Endothelial cell of umbilical vein (primary cell): ENCODE data around the gene GRK5. TPM values are rescaled to one million over a fixed set of nuclear protein-coding genes. Genes with fewer than 3 reads are reported as not detected.

Experiments
- BruUV-seq: library from RNA; stranded (reverse); fragments of 400-500 nt; replicated peaks from 2 replicates; lab custom pipeline; 2021; lab: Mats Ljungman, UMichigan
- CTCF ChIA-PET: fragments of 300-600, 350-600 bp; sonication (Branson Sonifier 250); formaldehyde crosslinking; loops from one replicate; lab custom pipeline; 2021; ENCODE audit warnings: antibody characterized with exemption, inconsistent platforms; lab: Charles Lee
- POLR2A ChIA-PET: fragments of 300-600, 350-600 bp; sonication (Branson Sonifier 250); formaldehyde crosslinking; loops from one replicate; lab custom pipeline; 2021; ENCODE audit warnings: antibody characterized with exemption, inconsistent platforms; lab: Charles Lee
- DNase-seq: peaks from one replicate; pipeline ENCODE4 v3.0.0-alpha.2; 2011; ENCODE audit warnings: low read depth, low spot score
- FAIRE-seq: peaks from 2 replicates; lab custom pipeline; 2011; peaks lifted over from hg19 to GRCh38; lab: Jason Lieb, UNC
- H2AFZ ChIP-seq: 2 replicates; pipeline ENCODE4 v1.6.0; 2012; ENCODE audit warnings: low read depth, low read length, control low read depth, inconsistent platforms
- H3K27ac ChIP-seq: 2 replicates; pipeline ENCODE4 v1.5.1; 2011; ENCODE audit warnings: low read depth, mild to moderate bottlenecking, control low read depth, low read length, moderate library complexity; ENCODE audit not compliant: insufficient read depth
- H3K27me3 ChIP-seq, 2 experiments: 2 replicates each; pipeline versions ENCODE4 v1.6.0 to v1.6.1; 2011; ENCODE audit warnings: low read length in 2 of 2, mixed read lengths in 1 of 2; ENCODE audit not compliant: control insufficient read depth in 2 of 2, insufficient read depth in 2 of 2
- H3K36me3 ChIP-seq, 2 experiments: 2 replicates in 1 of 2; 3 replicates in 1 of 2; pipeline ENCODE4 v1.5.1; 2011; ENCODE audit warnings: low read length in 2 of 2, mild to moderate bottlenecking in 1 of 2, moderate library complexity in 1 of 2; ENCODE audit not compliant: control insufficient read depth in 2 of 2, insufficient read depth in 2 of 2; ENCODE audit errors: extremely low read depth in 1 of 2
- H3K4me1 ChIP-seq: 3 replicates; pipeline ENCODE4 v1.5.1; 2011; ENCODE audit warnings: mild to moderate bottlenecking, low read length; ENCODE audit not compliant: control insufficient read depth, insufficient read depth; ENCODE audit errors: extremely low read depth
- H3K4me2 ChIP-seq: 2 replicates; pipeline ENCODE4 v1.6.1; 2011; ENCODE audit warnings: low read length, control low read depth, mixed read lengths; ENCODE audit not compliant: insufficient read depth
- H3K4me3 ChIP-seq, 3 experiments: fragments of 200-600 bp in 1 of 3; sonication (generic), shearing (Covaris generic) in 1 of 3; replicated peaks in 1 of 3; 2 replicates each; pipeline ENCODE4 v1.5.1; 2011 to 2016; ENCODE audit warnings: control low read depth in 3 of 3, low read length in 3 of 3, mild to moderate bottlenecking in 2 of 3, inconsistent platforms in 1 of 3, low read depth in 1 of 3, moderate library complexity in 1 of 3; ENCODE audit not compliant: insufficient read depth in 1 of 3
- H3K79me2 ChIP-seq: 2 replicates; pipeline ENCODE4 v1.6.0; 2012; ENCODE audit warnings: low read length, inconsistent platforms; ENCODE audit not compliant: control insufficient read depth, insufficient read depth
- H3K9ac ChIP-seq: replicated peaks from 2 replicates; pipeline ENCODE3; 2011; ENCODE audit warnings: low read length, control low read depth; ENCODE audit not compliant: insufficient read depth; ENCODE audit errors: extremely low read depth
- H3K9me1 ChIP-seq: replicated peaks from 3 replicates; pipeline ENCODE4 v1.6.0; 2011; ENCODE audit warnings: mild to moderate bottlenecking, low read length; ENCODE audit not compliant: control insufficient read depth, insufficient read depth; ENCODE audit errors: extremely low read depth
- H3K9me3 ChIP-seq: replicated peaks from 2 replicates; pipeline ENCODE4 v1.5.1; 2012; ENCODE audit warnings: low read length, inconsistent platforms; ENCODE audit not compliant: control insufficient read depth, insufficient read depth
- H4K20me1 ChIP-seq: replicated peaks from 2 replicates; pipeline ENCODE3; 2011; ENCODE audit warnings: mild to moderate bottlenecking, low read length; ENCODE audit not compliant: control insufficient read depth, insufficient read depth; ENCODE audit errors: extremely low read depth
- EZH2 ChIP-seq: IDR thresholded peaks from 2 replicates; pipeline ENCODE4 v1.6.1; 2012; ENCODE audit warnings: borderline replicate concordance, low read depth, mild to moderate bottlenecking, moderate library complexity, low read length, inconsistent platforms; ENCODE audit not compliant: severe bottlenecking
- FOS ChIP-seq: IDR thresholded peaks from 2 replicates; pipeline ENCODE4 v1.6.1; 2011; ENCODE audit warnings: mild to moderate bottlenecking, low read length, moderate library complexity, borderline replicate concordance; ENCODE audit not compliant: insufficient read depth
- GATA2 ChIP-seq: IDR thresholded peaks from 2 replicates; pipeline ENCODE4 v1.7.0; 2011; ENCODE audit warnings: low read depth, mild to moderate bottlenecking, moderate library complexity, mixed read lengths, low read length; ENCODE audit not compliant: insufficient read length, insufficient read depth
- JUN ChIP-seq: IDR thresholded peaks from 2 replicates; pipeline ENCODE4 v1.6.1; 2011; ENCODE audit warnings: borderline replicate concordance, low read depth; ENCODE audit not compliant: insufficient read length, insufficient read depth
- MYC ChIP-seq: IDR thresholded peaks from one replicate; pipeline ENCODE4 v1.6.1; 2011; ENCODE audit warnings: mild to moderate bottlenecking, low read depth, low read length
- POLR2A ChIP-seq: IDR thresholded peaks from 2 replicates; pipeline ENCODE4 v1.6.1; 2012; ENCODE audit warnings: low read depth, mild to moderate bottlenecking, control low read depth, low read length
- POLR2AphosphoS5 ChIP-seq: IDR thresholded peaks from 2 replicates; pipeline ENCODE4 v1.6.1; 2012; ENCODE audit warnings: low read depth, mild to moderate bottlenecking, control low read depth, low read length, moderate library complexity; ENCODE audit not compliant: insufficient read depth
- dilution Hi-C: fragments of 300-500 bp; cut with MboI; formaldehyde crosslinking; loops from one replicate; pipeline ENCODE4 v1.15.0; 2019; ENCODE audit warnings: low sequenced_read_pairs; ENCODE audit not compliant: extremely low pct_ligation_motif_present
- intact Hi-C: fragments of 100-400 bp; cut with micrococcal nuclease; formaldehyde crosslinking; loops from one replicate; pipeline ENCODE4 v1.10.0; 2022
- polyA plus RNA-seq, 4 experiments: library from polyadenylated mRNA; depleted of rRNA in 3 of 4; stranded (reverse) in 3 of 4; unstranded in 1 of 4; fragments of >200 nt; gene quantifications; 2 replicates each; pipeline versions ENCODE4 v1.2.1 to v1.2.3, GENCODE V29; 2011 to 2012; ENCODE audit warnings: missing spikeins in 1 of 4
- total RNA-seq: library from RNA; stranded (reverse); gene quantifications from 2 replicates; pipeline ENCODE4 v1.2.3, GENCODE V29; 2021
- TF ChIP-seq, protein P1 (sequence below): IDR thresholded peaks from 2 replicates; pipeline ENCODE4 v1.6.1; 2011; ENCODE audit not compliant: insufficient read depth, insufficient read length
- TF ChIP-seq, protein P2 (sequence below), 2 donors: IDR thresholded peaks; 1 replicate in 1 of 2; 2 replicates in 1 of 2; pipeline ENCODE4 v1.5.1; 2011; ENCODE audit warnings: low read length in 2 of 2, mild to moderate bottlenecking in 2 of 2, moderate library complexity in 2 of 2, control low read depth in 1 of 2, inconsistent platforms in 1 of 2, low read depth in 1 of 2; ENCODE audit not compliant: insufficient read depth in 1 of 2; ENCODE audit errors: extremely low read depth in 1 of 2

Gene GRK5
- total and polyA plus RNA-seq, 2 donors (not counting 3 experiments of a cell fraction or from before 2014, with no cell fraction given): 13.1 to 29.5 TPM

DNA sequence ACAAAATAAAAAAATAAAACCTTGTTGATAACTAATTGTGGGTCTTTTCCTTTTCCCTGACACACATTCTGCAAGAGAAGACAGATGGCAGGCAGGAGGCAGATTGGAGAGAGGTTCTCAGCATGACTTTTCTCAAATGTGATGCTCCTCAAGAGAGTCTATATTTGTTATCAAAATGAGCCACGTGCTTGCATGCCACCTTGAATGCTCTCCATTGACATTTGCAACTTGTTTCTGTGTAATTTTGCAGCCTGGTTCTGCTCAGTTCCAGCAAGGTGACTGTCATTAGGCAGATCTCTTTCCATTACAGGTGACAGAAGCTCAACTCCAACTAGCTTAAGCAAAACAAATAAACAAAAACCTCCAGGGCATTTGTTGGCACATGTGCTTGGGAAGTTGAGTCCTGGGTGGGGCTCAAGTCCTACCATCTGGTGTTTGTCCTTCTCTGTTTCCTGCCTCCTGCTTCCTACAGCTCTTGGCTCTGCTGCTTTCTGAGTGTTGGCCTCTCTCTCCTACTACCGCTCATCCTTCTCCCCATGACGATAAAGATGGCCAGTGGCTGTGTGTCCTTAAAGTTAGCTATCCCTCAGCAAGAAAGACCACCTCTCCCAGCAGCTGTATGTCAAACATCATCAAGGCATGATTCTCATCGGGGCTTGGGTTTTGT lies 56.7 kb downstream of the GRK5 start:
- Histone ChIP-seq H3K9me3 (no peaks in the 10 kb centered on the region), H3K36me3 (peaks cover 0 to 2% of the 10 kb centered on the region in 2 experiments), H2AFZ (no peak overlapping the region), H3K4me1 (peaks cover 14% of the 10 kb centered on the region), H3K27me3 (no peaks in the 10 kb centered on the region), H4K20me1 (no peaks in the 10 kb centered on the region), H3K4me3 (no peak overlapping the region), H3K4me2 (no peak overlapping the region), H3K9me1 (no peaks in the 10 kb centered on the region), H3K79me2 (no peaks in the 10 kb centered on the region), H3K27ac (no peak overlapping the region), H3K9ac (no peak overlapping the region)
- FAIRE-seq (peak; percentile 73), DNase-seq (peak; percentile 63)
- intact Hi-C loops (no loop called here), dilution Hi-C loops (no loop called here)
- BruUV-seq: no TSS peak
- TF ChIP-seq EZH2: no peak
- TF ChIP-seq FOS: no peak
- no peak for TF ChIP-seq MYC
- TF ChIP-seq POLR2AphosphoS5: no peak
- TF ChIP-seq, protein P1, sequence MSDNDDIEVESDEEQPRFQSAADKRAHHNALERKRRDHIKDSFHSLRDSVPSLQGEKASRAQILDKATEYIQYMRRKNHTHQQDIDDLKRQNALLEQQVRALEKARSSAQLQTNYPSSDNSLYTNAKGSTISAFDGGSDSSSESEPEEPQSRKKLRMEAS: no peak
- no peak for TF ChIP-seq JUN
- TF ChIP-seq, protein P2, sequence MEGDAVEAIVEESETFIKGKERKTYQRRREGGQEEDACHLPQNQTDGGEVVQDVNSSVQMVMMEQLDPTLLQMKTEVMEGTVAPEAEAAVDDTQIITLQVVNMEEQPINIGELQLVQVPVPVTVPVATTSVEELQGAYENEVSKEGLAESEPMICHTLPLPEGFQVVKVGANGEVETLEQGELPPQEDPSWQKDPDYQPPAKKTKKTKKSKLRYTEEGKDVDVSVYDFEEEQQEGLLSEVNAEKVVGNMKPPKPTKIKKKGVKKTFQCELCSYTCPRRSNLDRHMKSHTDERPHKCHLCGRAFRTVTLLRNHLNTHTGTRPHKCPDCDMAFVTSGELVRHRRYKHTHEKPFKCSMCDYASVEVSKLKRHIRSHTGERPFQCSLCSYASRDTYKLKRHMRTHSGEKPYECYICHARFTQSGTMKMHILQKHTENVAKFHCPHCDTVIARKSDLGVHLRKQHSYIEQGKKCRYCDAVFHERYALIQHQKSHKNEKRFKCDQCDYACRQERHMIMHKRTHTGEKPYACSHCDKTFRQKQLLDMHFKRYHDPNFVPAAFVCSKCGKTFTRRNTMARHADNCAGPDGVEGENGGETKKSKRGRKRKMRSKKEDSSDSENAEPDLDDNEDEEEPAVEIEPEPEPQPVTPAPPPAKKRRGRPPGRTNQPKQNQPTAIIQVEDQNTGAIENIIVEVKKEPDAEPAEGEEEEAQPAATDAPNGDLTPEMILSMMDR (IDR thresholded peaks at IDR 0.05; ENCODE audit: extremely low read depth in 1 of 2, insufficient read depth in 1 of 2, low read depth in 1 of 2, low read length in 2 of 2): no peak
- no peak for TF ChIP-seq GATA2
- TF ChIP-seq POLR2A: no peak
- ChIA-PET POLR2A (no interaction called here), CTCF (interaction anchor here (0.7 to 1.7 kb wide), 4 partner anchors 16 to 65 kb away, joined by 3 to 11 read pairs (median 4); partner anchors contain the start of gene GRK5)
